Left cardiac atrium (tissue), 4 donors: ENCODE data around the gene SH3TC2. TPM values are rescaled to one million over a fixed set of nuclear protein-coding genes. Genes with fewer than 3 reads are reported as not detected.

ENCODE experiments used
- ATAC-seq, 2 donors: fragments of 200-7000 bp; cut with Tn5 transposase; one replicate each; pipeline ENCODE4 v1.9.1; 2020; ENCODE audit warnings: mild to moderate bottlenecking in 2 of 2, moderate library complexity in 2 of 2
- DNase-seq: peaks from one replicate; pipeline ENCODE4 v3.0.0-alpha.2; 2020
- intact Hi-C, 2 donors: fragments of 100-400 bp; cut with DNase I; formaldehyde crosslinking; loops; one replicate each; pipeline versions ENCODE4 v1.14.1 to v1.15.1; 2022 to 2023
- total RNA-seq, 2 donors: library from RNA; stranded (reverse); fragmentation: NEBNext Ultra II Directional; extraction: Animal tissue kit (Norgen Biotek cat#: 25700); gene quantifications; one replicate each; pipeline ENCODE4 v1.2.1, GENCODE V29; 2021
- donor health status: DM: no; HTN: yes; CAD: no.
- donor health status: DM: no; HTN: yes; CAD: no; lungs with severe emphysema.
- donor health status: DM: yes; HTN: yes; CAD: no.
- donor health status: Dilated cardiomyopathy.

The SH3TC2 gene
- total RNA-seq, 2 donors from 2014 or later = 3.1 to 20.1 TPM

DNA sequence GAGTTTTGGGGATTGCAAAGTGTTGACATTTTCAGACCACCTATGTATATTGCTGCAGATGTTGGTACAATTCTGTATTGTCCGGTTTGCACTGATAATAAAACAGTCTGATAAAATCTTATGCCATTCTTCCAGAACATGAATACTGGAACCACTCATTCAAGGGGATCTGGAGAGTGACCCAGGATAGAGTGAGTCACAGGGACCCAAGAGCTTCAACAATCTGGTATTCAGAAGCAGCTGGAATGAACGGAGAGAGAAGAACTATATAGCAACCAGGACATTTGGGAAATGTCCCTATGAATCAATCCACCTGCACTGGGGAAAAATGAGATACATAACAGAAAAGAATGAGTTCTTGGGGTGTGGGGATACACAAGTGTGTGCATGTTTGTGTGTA lies 73.3 kb downstream of the SH3TC2 start:
- DNase-seq = no peak
- intact Hi-C loops = no loop called here
- no peak for ATAC-seq

DNA sequence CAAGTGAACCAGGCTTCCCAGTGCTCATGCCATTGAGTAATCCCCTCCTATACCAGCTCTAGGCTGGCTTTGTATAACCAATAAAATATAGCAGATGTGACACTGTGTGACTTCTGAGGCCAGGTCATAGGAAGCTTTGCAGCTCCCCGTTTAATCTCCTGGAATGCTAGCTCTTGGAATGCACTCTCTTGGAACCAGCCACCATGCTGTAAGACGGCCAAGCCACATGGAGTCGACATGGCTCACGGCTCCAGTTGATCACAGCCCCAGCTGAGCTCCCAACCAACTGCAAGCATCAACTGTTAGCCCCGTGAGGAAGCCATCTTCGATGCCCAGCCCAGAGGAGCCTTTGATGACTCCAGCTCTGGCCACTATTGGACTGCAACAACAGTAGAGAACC lies 74.5 kb downstream of the SH3TC2 start:
- ATAC-seq (peak in 1 of 2 donors; percentile 55), DNase-seq (no peak)
- intact Hi-C loops = no loop called here

DNA sequence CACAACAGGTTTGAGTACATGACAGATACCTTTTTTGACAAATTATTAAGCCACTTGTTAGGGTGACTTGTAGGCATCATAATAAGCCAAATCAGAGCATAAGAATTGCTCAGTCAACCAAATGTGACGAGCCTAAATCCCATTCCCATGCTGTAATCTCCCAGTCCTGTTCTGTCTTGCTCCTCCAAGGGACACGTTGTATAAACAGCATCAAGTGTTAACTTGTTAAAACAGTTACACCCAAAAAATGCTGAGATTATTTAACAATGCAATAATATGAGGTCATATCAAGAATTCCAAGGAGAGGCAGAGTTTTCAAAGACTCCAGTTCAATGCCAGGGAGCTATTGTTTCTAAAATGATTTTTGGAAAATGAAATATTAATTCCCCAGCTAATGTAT lies 76.2 kb downstream of the SH3TC2 start:
- ATAC-seq = no peak
- intact Hi-C loops = no loop called here

DNA sequence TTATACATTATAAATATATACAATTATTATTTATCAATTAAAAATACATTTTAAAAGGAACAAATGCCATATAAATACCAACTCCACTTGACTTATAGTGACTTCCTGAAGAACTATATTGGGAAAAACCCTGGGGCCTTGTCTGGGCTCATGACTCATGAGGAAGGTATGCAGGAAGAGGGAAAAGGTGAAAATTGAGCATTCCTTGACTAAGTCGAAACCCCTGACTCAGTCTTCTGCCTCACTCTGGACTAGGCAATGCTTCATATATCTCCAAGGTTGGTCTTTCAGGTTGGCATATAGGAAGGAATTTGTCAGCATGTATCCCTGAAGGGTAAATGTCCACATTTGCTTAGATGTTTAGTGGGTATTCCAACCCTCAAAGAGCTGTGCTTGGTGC lies 78.5 kb downstream of the SH3TC2 start:
- no peak for DNase-seq
- ATAC-seq = no peak
- intact Hi-C loops = no loop called here

More for the DNA sequence above, 76.2 kb downstream of the SH3TC2 start:
- DNase-seq = no peak

DNA sequence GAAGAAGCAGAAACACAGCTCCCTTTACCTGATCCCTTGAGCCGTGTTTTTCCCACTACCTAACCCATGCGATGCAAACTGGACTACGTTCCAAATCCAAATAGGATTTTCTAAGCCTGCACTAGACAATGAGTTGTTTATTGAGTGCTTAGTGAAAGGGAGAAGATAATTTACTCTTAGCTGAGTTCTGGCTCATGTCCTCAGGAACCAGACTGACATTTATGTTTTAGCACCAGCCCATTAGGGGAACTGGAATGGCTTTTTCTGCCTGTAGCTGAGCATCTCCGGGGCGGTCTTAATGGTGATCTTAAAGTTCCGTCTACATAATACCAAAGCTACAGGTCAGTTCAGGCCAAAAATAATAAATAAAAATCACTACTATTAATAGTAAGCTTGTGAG lies 81.5 kb downstream of the SH3TC2 start:
- intact Hi-C loops = no loop called here
- no peak for DNase-seq
- ATAC-seq = peak in 1 of 2 donors; percentile 53

DNA sequence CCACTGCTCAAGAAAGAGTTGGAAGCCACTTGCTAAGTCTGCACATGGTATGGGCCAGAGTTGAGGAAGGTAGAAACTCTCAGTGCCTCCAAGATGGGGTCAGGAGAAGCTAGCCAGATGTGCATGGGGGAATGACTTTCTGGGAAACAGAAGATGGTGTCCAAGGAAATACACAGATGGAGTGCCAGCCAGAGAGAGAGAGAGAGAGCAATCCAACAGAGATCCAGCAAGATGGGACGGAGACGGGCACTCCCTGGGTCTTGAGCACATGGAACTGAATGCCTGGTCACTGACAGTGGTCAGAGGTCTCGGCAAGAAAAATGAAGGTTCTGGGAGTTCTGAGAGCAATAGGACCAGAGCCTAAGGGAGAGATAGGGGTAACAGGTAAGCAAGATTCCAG lies 82.1 kb downstream of the SH3TC2 start:
- ATAC-seq = no peak
- no peak for DNase-seq
- intact Hi-C loops = no loop called here

DNA sequence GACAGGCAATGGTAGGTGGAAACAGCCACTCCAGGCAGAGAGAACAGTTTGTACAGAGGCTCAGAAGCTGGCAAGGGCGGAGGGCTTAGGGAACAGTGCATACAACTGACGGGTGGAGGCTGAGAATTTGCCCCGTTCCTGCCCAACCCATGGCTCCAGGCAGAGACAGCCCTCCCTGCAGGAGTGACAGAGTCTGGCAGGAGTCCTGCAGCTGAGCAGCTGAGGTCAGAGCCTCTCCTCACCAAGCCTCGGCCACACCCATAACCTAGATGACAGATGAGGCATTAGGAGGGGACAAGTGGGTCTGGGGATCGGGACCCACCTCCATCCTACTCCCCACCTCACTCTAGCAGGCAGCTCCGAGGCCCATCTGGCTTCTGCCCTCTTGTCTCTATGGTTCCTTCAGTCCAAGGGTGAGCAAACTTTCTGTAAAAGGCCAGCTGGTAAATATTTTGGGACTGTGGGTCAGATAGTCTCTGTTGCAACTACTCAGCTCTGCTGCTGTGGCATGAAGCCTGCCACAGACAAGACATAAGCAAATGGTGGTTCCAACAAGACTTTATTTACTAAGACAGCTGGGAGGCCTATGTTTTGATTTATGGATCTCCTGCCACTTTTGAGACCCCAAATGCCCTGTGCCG lies 83.7 kb downstream of the SH3TC2 start:
- peak; percentile 61 to 92 for ATAC-seq
- peak; percentile 49 for DNase-seq

DNA sequence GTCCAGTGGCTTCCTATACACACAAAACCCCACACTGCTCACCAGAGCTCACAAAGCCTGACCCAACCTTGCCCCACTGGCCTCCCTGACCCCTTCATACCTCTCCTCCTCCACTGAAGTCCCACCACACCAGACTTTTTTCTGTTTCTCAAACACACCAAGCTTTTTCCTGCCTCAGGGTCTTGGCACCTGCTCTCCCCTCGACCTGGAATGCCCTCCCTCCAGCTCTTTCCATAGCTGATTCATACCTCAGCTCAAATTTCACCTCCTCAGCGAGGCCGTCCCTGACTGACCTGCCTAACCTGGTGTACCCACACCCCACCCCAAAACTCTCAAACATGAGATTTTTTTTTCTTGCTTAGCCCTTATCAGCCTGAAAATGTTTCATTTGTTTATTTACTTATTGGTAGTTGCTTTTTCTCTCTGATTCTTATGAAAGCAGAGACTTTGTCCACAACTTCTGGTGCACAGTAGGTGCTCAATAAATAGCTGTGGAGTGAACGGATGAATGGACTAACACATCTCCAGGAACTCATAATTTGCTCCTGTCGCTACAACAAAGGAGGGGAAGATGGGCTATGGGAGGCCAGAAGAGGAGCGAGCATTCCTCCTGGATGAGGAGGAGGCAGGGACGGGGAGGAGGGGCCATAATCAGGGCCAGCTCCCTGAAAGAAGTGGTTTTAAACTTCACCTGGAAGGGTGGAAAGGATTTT lies 84.3 kb downstream of the SH3TC2 start:
- intact Hi-C loops = no loop called here
- ATAC-seq (peak; percentile 9 to 70), DNase-seq (no peak)

More for the DNA sequence above, 83.7 kb downstream of the SH3TC2 start:
- intact Hi-C loops = no loop called here

DNA sequence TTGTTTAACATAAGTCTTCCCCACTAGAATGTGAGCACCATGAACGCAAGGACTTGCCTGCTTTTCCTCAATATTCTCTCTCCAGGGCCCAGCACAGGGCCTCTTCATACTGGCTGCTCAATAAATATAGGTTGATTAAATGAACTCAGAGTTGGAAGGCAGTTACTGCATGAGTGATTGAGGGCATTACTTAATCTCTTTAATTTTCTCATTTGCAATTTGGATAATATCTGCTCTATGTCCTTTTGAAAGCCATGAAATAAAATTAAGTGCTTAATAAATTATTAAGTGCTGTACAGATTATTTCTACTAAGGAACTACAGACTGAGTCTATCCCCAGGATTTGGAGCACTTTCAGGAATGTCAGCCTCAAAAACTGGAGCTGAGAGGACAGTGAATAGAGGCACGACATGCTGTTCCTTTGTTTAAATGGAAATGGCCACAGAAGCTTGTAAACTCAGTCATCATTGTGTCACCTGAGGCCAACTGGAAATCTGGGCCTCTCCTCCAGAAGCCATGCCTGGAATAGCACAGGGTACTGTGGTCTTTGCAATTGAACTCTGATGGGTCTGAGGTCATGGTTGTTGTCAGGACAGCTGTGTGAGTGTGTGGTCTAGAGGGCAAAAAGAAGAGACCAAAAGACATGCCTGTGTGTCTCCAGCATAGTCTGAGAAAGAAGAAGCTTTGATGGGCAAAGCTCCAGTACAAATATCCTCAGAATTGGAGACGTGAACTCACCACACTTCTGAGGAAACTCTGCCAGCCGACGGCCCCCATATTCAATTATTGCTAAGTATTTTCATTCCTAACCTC lies 86.1 kb downstream of the SH3TC2 start:
- DNase-seq (no peak), ATAC-seq (no peak)
- intact Hi-C loops = no loop called here

DNA sequence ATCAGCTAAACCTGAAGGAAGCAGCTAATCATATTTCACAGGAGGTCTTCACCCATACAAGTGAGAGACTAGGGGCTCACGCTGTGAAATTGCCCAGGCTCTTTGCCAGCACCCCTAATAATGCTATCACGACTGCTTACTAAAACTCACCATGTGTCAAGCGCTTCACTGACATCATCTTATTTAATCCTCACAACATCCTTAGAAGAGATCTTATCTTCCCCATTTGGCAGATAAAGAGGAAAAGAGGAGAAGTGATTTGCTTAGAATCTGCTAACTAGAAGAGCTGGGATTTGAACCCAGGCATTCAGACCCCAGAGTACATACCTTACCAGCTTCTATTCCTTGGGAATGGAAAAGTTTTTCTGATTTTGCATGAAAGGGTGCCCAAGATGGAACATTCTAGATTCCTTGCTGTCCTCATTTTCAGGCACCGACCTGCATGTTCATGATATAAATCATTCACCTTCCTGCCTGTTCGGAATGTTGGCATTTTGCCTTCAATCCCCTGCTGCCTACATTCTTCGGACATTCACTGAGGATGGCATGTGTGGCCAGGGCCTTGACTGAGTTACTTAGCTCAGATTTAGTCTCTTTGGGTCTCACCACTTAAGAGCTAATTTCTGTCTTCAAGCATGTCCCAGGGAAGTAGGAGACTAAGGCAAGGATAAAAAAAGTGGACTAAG lies 88.1 kb downstream of the SH3TC2 start:
- intact Hi-C loops = no loop called here
- DNase-seq = no peak
- ATAC-seq = no peak

DNA sequence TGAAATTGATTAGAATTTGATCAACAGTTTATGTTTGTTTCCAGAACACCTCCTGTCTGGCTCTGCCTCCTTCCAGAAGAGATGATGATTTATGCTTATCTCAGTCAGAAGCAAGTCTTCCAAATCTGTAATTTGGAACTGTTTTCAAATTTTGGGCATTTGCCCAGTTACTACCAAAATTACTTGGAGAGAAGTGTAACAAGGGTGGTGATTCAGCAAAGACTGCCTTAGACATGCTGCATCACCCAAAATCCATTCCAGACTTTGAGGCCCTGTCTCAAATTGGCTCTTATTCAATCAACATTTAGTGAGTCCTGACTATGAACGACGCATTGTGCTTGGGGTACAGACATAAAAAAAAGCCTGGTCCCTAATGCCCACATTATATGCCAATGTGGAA lies 89.4 kb downstream of the SH3TC2 start:
- DNase-seq = no peak
- peak; percentile 22 to 69 for ATAC-seq
- intact Hi-C loops = no loop called here

DNA sequence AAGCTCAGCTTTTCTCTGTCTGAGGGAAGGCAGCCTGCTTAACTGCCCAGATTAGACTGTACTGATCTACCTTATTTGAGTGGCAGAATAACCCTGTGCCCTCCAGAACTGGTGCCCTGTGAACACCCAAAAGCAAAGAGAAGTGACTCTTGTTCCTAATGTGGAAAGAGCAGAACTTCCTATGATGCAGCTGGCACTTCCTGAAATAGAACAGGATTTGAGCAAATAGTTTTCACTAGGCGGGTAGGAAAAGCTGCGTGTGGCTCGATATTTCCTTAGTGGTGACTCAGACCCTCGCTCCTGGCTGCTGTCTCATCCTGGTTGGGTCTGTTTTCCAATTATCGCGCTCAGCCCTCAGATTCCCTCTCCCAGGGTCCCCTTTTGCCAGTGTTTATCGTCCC lies 89.9 kb downstream of the SH3TC2 start:
- DNase-seq (peak; percentile 70), ATAC-seq (peak; percentile 76 to 93)
- intact Hi-C loops = no loop called here

DNA sequence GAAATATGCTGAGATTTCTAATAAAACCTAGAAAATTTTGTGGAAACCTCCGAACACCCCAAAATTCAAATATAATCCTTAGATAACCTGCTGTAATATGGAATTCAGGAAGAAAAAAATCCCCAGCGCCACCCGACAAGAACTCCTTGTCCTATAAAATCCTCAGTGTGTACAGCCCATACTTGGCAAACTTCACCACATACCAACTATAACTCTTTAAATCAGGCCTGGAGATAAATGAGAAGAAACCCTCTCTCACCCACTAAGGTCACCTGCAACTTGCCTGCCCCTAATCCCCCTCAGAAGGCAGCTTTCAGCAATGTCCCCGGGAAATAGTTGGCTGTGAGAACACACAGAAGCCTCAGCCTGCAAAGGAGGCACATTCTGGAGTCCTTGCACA lies 90.5 kb downstream of the SH3TC2 start:
- ATAC-seq (no peak), DNase-seq (no peak)
- intact Hi-C loops = no loop called here

DNA sequence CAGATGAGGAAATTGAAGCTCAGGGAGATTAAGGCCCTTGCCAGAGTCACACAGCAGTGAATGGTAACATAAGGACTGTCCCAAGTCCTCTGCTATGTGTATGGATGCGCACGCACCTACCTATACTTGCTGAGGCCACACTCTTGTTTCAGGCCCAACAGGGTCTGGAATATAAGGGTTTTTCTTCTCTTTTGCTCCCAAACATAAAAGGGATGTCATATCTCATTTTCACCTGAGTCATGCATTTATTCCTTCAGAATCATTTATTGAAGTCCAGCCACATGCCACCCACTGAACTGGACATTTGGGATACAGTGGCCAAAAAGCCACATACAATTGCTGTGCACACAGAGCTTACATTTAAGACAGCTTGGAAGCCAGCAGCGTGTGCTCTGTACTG lies 92.0 kb downstream of the SH3TC2 start:
- no peak for DNase-seq
- intact Hi-C loops = no loop called here

DNA sequence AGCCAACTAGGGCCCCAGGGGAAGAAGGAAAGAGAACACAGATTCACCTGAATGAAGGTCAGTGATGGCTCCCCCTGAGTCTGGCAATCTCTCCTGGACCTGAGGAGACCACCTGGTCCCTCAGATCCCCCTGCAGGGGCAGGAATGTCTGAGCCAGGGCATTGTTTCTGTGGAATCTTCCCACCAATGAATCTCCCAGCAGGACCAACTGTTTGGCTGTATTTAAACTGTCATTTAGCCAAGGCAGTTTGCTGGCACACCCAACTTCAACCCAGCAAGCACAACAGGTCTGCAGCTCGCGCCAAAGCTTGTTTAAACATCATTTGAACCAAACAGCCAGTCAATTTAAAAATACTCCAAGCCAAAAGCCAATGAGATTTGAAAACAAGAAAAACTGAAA lies 92.6 kb downstream of the SH3TC2 start:
- peak; percentile 53 for DNase-seq
- intact Hi-C loops = no loop called here
- peak; percentile 6 to 33 for ATAC-seq

More for the DNA sequence above, 92.0 kb downstream of the SH3TC2 start:
- no peak for ATAC-seq

DNA sequence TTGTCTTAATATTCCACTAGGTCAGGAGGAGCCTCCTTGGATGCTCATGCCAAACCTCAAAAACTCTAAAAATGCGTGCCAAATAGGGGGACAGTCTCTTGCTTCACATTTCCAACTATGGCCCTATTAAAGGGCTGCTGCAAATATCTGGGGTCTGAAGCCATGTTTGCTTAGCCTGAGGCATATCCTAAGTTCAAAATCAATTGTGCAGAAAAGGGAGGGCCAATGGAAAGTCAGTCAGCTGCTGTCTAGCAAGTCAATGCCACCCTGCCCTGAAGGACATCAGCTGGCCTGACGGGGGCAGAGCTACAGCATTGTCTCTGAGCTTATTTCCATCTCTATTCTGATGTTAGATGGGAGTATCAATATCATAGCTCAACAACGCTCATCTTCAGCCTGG lies 93.6 kb downstream of the SH3TC2 start:
- intact Hi-C loops = no loop called here
- ATAC-seq = no peak
- DNase-seq = no peak

DNA sequence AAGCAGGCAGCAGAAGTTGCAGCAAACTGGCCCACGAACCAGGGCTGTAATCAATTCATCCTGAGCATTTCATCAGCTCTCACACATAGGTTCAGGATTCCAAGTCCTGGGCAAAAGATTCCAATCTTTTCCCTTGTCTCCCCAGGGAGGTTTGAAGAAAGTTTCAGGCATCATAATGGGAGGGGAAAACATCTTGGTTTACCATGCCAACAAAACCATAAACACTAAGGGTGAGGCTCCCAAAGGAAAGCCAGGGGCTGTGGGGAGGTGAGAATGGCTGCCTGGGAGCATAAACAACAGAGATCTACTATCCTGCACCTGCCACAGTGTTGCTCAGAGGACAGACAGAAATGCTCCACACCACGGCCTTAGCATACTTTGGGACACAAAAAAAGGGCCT lies 94.6 kb downstream of the SH3TC2 start:
- intact Hi-C loops = no loop called here
- DNase-seq (no peak), ATAC-seq (no peak)

DNA sequence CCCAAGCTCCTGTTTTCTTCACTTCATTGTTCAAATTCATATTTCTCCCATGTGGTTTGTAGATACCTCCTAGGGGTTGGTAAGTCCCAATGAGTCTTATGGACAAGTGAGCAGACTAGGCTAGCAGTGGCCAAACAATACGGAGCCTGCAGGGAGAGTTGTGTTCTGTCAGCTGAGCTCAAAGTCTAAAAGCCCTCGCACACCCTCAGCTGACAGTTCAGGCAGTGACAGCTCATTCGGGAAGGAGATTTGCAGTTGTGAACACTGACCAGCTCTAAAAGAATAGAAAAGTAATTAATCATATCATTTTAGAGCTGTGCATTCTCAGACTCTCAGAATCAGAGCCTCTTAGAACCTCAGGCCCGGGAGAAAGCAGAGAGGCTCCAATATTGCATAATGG lies 95.1 kb downstream of the SH3TC2 start:
- no peak for ATAC-seq
- intact Hi-C loops = no loop called here
- no peak for DNase-seq

DNA sequence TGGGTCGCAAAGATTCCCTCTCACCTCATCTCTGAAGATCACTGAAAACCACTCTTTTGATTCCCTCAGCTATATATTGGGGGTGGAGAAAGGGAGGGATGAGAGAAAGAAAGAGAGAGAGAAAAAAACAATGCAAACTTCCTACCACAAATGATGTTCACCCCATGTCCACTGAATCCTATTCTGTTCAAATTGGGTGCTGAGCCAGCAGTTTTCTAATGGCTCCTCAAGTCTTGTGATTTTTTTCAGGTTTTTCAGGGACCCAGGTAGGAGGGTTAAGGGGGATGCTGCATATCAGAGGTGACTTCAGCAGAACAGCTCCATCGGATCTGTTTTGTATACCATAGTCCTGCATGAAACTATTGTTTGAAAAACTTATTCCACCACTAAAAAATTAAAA lies 95.9 kb downstream of the SH3TC2 start:
- intact Hi-C loops = no loop called here
- no peak for ATAC-seq

DNA sequence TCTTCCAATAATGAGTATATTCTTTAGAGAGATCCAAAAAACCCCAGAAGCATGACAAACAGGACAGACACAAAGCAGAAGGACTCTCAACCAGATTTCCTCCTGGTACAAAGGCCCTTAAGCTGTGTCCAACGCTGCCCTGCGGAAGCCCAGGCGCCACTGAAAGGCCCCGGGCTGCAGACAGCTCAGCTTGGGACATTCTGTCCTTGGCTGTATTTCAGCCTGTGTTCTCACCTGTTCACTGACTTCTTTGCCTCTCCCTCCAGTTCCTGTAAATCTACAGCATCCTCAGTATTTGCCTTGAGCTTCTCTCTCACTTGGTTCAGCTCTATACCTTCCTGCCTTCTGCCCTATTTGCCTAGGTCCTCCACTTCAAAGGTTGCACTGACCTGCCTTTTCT lies 96.5 kb downstream of the SH3TC2 start:
- intact Hi-C loops = no loop called here
- DNase-seq (no peak), ATAC-seq (peak in 1 of 2 donors; percentile 48)

More for the DNA sequence above, 95.9 kb downstream of the SH3TC2 start:
- DNase-seq = no peak
